Neural cell (in vitro differentiated cells): ENCODE data around the gene SMCO1. TPM values are rescaled to one million over a fixed set of nuclear protein-coding genes. Genes with fewer than 3 reads are reported as not detected.

Experiments
- H2AFZ ChIP-seq: fragments of 200-600, 300-800 bp; sonication (generic), shearing (Covaris generic); 2 replicates; pipeline ENCODE4 v1.6.0; 2014; ENCODE audit warnings: low read depth, mild to moderate bottlenecking, antibody characterized with exemption, low read length, moderate library complexity
- H3F3A ChIP-seq: fragments of 200-600 bp; shearing (Covaris generic); 2 replicates; pipeline ENCODE4 v1.6.1; 2016; ENCODE audit warnings: mild to moderate bottlenecking, moderate library complexity, mixed read lengths, antibody characterized with exemption, low read length; ENCODE audit not compliant: insufficient read depth, poor library complexity, severe bottlenecking
- H3K27ac ChIP-seq: fragments of 200-600, 300-800 bp; sonication (generic), shearing (Covaris generic); 2 replicates; pipeline ENCODE4 v1.5.1; 2014; ENCODE audit warnings: mild to moderate bottlenecking, low read length, moderate library complexity
- H3K27me3 ChIP-seq: fragments of 300-800, 200-600 bp; sonication (generic), shearing (Covaris generic); 2 replicates; pipeline ENCODE4 v1.6.0; 2014; ENCODE audit warnings: mild to moderate bottlenecking, low read depth, low read length, moderate library complexity; ENCODE audit not compliant: insufficient read depth
- H3K36me3 ChIP-seq: fragments of 300-800, 200-600 bp; sonication (generic), shearing (Covaris generic); 2 replicates; pipeline ENCODE4 v1.5.1; 2014; ENCODE audit warnings: mild to moderate bottlenecking, antibody characterized with exemption, low read length, moderate library complexity; ENCODE audit not compliant: insufficient read depth
- H3K4me2 ChIP-seq: fragments of 300-800, 200-600 bp; sonication (generic), shearing (Covaris generic); 2 replicates; pipeline ENCODE4 v1.6.0; 2014; ENCODE audit warnings: mild to moderate bottlenecking, low read length
- H3K4me3 ChIP-seq: fragments of 300-800, 200-600 bp; sonication (generic), shearing (Covaris generic); 2 replicates; pipeline ENCODE4 v1.5.1; 2014; ENCODE audit warnings: mild to moderate bottlenecking, low read length, moderate library complexity
- H3K79me2 ChIP-seq: fragments of 200-600 bp; shearing (Covaris generic); replicated peaks from 2 replicates; pipeline ENCODE4 v1.6.0; 2014; ENCODE audit warnings: mild to moderate bottlenecking, low read length, moderate library complexity; ENCODE audit not compliant: insufficient read depth
- H3K9ac ChIP-seq: fragments of 300-800, 200-600 bp; sonication (generic), shearing (Covaris generic); 2 replicates; pipeline ENCODE4 v1.6.1; 2016; ENCODE audit warnings: mild to moderate bottlenecking, low read length, mixed read lengths
- H3K9me2 ChIP-seq: fragments of 200-600 bp; shearing (Covaris generic); 2 replicates; pipeline ENCODE4 v1.6.1; 2016; ENCODE audit warnings: mild to moderate bottlenecking, low read length, mixed read lengths; ENCODE audit not compliant: insufficient read depth
- H3K9me3 ChIP-seq: fragments of 200-600, 300-800 bp; sonication (generic), shearing (Covaris generic); 2 replicates; pipeline ENCODE4 v1.6.1; 2016; ENCODE audit warnings: mild to moderate bottlenecking, mixed run types, low read length, moderate library complexity, mixed read lengths
- H4K20me1 ChIP-seq: fragments of 200-600 bp; shearing (Covaris generic); 2 replicates; pipeline ENCODE4 v1.6.1; 2016; ENCODE audit warnings: mild to moderate bottlenecking, mixed run types; ENCODE audit not compliant: insufficient read depth
- EP300 ChIP-seq: fragments of 450-650 bp; conservative IDR thresholded peaks from 2 replicates; pipeline ENCODE4 v1.6.1; 2014; ENCODE audit warnings: antibody characterized with exemption, mild to moderate bottlenecking, moderate library complexity; ENCODE audit not compliant: poor library complexity, severe bottlenecking
- EZH2 ChIP-seq: fragments of 200-600, 300-800 bp; shearing (Covaris generic), sonication (generic); IDR thresholded peaks from 2 replicates; pipeline ENCODE4 v1.6.1; 2014; ENCODE audit warnings: antibody characterized with exemption, low read length, borderline replicate concordance, mild to moderate bottlenecking; ENCODE audit not compliant: insufficient read depth, poor library complexity, severe bottlenecking
- MXI1 ChIP-seq: fragments of 450-650 bp; conservative IDR thresholded peaks from 2 replicates; pipeline ENCODE4 v1.6.1; 2014; ENCODE audit warnings: antibody characterized with exemption, mild to moderate bottlenecking; ENCODE audit not compliant: poor library complexity, severe bottlenecking
- POLR2AphosphoS5 ChIP-seq: IDR thresholded peaks from 2 replicates; pipeline ENCODE4 v1.6.1; 2012
- RAD21 ChIP-seq: fragments of 450-650 bp; conservative IDR thresholded peaks from 2 replicates; pipeline ENCODE4 v1.6.1; 2014; ENCODE audit warnings: antibody characterized with exemption, mild to moderate bottlenecking, moderate library complexity
- SMC3 ChIP-seq: fragments of 450-650 bp; conservative IDR thresholded peaks from 2 replicates; pipeline ENCODE4 v1.6.1; 2014; ENCODE audit warnings: antibody characterized with exemption, mild to moderate bottlenecking, moderate library complexity; ENCODE audit not compliant: poor library complexity
- TAF1 ChIP-seq: IDR thresholded peaks from 2 replicates; pipeline ENCODE4 v1.6.1; 2012; ENCODE audit warnings: low read depth
- polyA plus RNA-seq: library from polyadenylated mRNA; depleted of rRNA; stranded (reverse); fragments of >200 nt; gene quantifications from 2 replicates; pipeline ENCODE4 v1.2.3, GENCODE V29; 2014
- TF ChIP-seq, protein P1 (sequence below): fragments of 450-650 bp; IDR thresholded peaks from 2 replicates; pipeline ENCODE4 v1.5.1; 2014; ENCODE audit warnings: antibody characterized with exemption, mild to moderate bottlenecking, moderate library complexity; ENCODE audit not compliant: poor library complexity, severe bottlenecking
- TF ChIP-seq, protein P2 (sequence below): IDR thresholded peaks from 2 replicates; pipeline ENCODE4 v1.6.1; 2012; ENCODE audit warnings: borderline replicate concordance

The SMCO1 gene
- polyA plus RNA-seq, 1 donor from 2014 or later, result not detected

DNA sequence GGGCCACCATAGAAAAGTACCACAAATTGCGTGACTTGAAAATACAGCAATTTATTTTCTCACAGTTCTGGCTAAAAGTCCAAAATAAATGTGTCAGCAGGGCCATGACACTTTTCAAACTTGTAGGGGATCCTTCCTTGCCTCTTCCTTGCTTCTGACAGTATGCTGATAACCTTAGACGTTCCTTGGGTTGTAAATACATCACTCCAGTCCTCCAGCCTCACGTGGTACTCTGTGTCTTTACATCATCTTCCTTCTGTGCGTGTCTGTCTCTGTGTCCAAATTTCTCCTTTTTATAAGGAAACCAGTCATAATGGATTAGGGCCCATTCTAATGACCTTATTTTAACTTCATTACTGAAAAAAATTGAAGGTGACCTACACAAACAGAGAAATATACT lies 19.0 kb downstream of the SMCO1 start:
- H4K20me1 ChIP-seq, result no peaks in the 10 kb centered on the region

DNA sequence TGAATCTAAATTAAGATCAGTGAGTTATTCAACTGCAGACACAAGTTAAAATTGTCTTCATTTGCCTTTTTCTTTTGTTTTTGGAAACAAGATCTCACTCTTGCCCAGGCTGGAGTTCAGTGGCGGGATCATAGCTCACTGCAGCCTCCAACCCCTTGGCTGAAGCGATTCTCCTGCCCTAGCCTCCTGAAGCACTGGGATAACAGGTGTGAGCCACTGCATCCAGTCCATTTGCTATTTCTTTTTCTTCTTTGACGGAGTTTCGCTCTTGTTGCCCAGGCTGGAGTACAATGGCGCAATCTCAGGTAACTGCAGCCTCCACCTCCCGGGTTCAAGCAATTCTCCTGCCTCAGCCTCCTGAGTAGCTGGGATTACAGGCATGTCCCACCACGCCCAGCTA lies 21.9 kb downstream of the SMCO1 start:
- no peak for TF ChIP-seq TAF1
- no peak overlapping the region for H3K4me2 ChIP-seq
- H3K4me3 ChIP-seq, result no peak overlapping the region
- H2AFZ ChIP-seq, result no peak overlapping the region
- H3K36me3 ChIP-seq, result no peaks in the 10 kb centered on the region
- H3K27me3 ChIP-seq, result no peaks in the 10 kb centered on the region
- H3K79me2 ChIP-seq, result peaks cover 69% of the 10 kb centered on the region
- no peak overlapping the region for H3K27ac ChIP-seq
- H3K9me3 ChIP-seq, result no peaks in the 10 kb centered on the region
- H3F3A ChIP-seq, result no peaks in the 10 kb centered on the region
- H3K9me2 ChIP-seq, result no peaks in the 10 kb centered on the region
- H3K9ac ChIP-seq, result no peak overlapping the region
- H4K20me1 ChIP-seq, result no peaks in the 10 kb centered on the region

More for the DNA sequence above, 19.0 kb downstream of the SMCO1 start:
- Histone ChIP-seq H3K4me2 (no peak overlapping the region), H3K9me3 (no peaks in the 10 kb centered on the region), H3K9me2 (no peaks in the 10 kb centered on the region), H3K27ac (no peak overlapping the region), H3F3A (no peaks in the 10 kb centered on the region), H2AFZ (no peak overlapping the region), H3K9ac (no peak overlapping the region), H3K36me3 (no peaks in the 10 kb centered on the region), H3K4me3 (no peak overlapping the region), H3K79me2 (peaks cover 89% of the 10 kb centered on the region), H3K27me3 (no peaks in the 10 kb centered on the region)
- TF ChIP-seq POLR2AphosphoS5 (no peak), EP300 (no peak), MXI1 (no peak), SMC3 (no peak), EZH2 (no peak), RAD21 (no peak), TAF1 (no peak)
- TF ChIP-seq, protein P1, sequence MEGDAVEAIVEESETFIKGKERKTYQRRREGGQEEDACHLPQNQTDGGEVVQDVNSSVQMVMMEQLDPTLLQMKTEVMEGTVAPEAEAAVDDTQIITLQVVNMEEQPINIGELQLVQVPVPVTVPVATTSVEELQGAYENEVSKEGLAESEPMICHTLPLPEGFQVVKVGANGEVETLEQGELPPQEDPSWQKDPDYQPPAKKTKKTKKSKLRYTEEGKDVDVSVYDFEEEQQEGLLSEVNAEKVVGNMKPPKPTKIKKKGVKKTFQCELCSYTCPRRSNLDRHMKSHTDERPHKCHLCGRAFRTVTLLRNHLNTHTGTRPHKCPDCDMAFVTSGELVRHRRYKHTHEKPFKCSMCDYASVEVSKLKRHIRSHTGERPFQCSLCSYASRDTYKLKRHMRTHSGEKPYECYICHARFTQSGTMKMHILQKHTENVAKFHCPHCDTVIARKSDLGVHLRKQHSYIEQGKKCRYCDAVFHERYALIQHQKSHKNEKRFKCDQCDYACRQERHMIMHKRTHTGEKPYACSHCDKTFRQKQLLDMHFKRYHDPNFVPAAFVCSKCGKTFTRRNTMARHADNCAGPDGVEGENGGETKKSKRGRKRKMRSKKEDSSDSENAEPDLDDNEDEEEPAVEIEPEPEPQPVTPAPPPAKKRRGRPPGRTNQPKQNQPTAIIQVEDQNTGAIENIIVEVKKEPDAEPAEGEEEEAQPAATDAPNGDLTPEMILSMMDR, result no peak
- TF ChIP-seq, protein P2, sequence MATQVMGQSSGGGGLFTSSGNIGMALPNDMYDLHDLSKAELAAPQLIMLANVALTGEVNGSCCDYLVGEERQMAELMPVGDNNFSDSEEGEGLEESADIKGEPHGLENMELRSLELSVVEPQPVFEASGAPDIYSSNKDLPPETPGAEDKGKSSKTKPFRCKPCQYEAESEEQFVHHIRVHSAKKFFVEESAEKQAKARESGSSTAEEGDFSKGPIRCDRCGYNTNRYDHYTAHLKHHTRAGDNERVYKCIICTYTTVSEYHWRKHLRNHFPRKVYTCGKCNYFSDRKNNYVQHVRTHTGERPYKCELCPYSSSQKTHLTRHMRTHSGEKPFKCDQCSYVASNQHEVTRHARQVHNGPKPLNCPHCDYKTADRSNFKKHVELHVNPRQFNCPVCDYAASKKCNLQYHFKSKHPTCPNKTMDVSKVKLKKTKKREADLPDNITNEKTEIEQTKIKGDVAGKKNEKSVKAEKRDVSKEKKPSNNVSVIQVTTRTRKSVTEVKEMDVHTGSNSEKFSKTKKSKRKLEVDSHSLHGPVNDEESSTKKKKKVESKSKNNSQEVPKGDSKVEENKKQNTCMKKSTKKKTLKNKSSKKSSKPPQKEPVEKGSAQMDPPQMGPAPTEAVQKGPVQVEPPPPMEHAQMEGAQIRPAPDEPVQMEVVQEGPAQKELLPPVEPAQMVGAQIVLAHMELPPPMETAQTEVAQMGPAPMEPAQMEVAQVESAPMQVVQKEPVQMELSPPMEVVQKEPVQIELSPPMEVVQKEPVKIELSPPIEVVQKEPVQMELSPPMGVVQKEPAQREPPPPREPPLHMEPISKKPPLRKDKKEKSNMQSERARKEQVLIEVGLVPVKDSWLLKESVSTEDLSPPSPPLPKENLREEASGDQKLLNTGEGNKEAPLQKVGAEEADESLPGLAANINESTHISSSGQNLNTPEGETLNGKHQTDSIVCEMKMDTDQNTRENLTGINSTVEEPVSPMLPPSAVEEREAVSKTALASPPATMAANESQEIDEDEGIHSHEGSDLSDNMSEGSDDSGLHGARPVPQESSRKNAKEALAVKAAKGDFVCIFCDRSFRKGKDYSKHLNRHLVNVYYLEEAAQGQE, result no peak

DNA sequence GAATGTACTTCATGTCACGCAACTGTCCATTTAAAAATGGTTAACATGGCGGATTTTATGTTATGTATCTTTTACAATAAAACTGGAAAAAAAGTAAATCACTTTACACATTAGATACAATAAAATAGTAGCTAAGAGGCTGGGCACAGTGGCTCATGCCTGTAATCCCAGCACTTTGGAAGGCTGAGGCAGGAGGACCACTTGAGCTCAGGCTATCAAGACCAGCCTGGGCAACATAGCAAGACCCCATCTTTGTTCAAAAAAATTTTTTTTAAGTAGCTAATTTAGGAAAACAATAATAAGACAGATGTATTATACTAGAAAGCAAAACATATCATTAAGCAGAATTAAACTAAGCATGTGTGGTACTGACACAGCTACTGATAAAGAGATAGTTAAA lies 23.1 kb downstream of the SMCO1 start:
- H3K79me2 ChIP-seq, result peaks cover 57% of the 10 kb centered on the region
- H3K9me2 ChIP-seq, result no peaks in the 10 kb centered on the region
- no peaks in the 10 kb centered on the region for H3K27me3 ChIP-seq
- H3K27ac ChIP-seq, result no peak overlapping the region
- H3K9ac ChIP-seq, result no peak overlapping the region
- no peak for TF ChIP-seq RAD21
- TF ChIP-seq, protein P2, result no peak
- no peak for TF ChIP-seq TAF1
- no peak for TF ChIP-seq MXI1
- no peaks in the 10 kb centered on the region for H4K20me1 ChIP-seq
- H3K4me2 ChIP-seq, result no peak overlapping the region
- H3F3A ChIP-seq, result no peaks in the 10 kb centered on the region
- no peaks in the 10 kb centered on the region for H3K9me3 ChIP-seq
- no peak overlapping the region for H2AFZ ChIP-seq
- no peak overlapping the region for H3K4me3 ChIP-seq
- no peaks in the 10 kb centered on the region for H3K36me3 ChIP-seq
